ENCODE data around the gene TAOK1.

TAOK1 gene

DNA sequence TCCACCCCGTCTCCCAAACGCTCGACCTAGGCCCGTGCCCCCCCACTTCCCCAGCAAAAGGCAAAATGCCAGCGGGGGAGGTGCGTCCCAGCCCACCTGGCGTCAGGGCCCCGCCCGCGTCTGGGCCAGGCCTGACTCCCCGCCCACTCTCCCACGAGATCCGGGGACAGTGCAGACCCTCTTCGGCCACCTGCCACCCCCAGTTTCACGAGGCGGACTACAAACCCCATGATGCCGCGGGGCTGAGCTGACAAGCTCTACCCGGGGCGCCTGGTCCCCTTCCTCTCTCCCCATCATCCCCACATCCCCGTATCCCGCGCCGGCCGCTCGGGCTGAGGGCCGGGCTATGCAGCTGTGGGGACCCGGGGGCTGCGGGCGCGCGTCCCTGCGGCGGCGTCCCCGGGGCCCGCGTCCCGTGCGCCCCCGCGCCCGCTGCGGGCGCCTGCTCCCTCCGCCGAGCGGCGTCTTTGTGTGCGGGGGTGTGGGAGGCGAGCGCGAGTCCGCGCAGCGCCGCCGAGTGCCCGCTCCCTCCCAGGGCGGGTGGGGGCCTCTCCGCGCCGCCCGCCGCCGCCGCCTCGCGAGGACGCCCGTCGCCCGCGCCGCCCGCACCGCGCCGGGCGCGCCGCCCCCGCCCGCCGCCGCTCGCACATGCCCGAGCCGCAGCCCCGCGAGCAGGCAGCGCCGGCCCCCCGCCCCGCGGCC lies 202.8 kb downstream of the TAOK1 start, which contains the start of gene ANKRD13B:
ANKRD13B (plus strand) TSS at position 283 of the 702 bp plus-strand sequence. CDS start 490 bp downstream, outside the sequence.
- H3K4me1 Mint-ChIP-seq (ENCODE audit: low read depth) = peaks cover 40% of the 10 kb centered on the region
- no peaks in the 10 kb centered on the region for H3K36me3 Mint-ChIP-seq
- H3K27me3 Mint-ChIP-seq = no peaks in the 10 kb centered on the region
- no peaks in the 10 kb centered on the region for H3K9me3 Mint-ChIP-seq (ENCODE audit: low read depth)
- H3K4me3 Mint-ChIP-seq = peak within 1 kb of the TSS; percentile 90
- no peak within 1 kb of the TSS for H3K27ac Mint-ChIP-seq

DNA sequence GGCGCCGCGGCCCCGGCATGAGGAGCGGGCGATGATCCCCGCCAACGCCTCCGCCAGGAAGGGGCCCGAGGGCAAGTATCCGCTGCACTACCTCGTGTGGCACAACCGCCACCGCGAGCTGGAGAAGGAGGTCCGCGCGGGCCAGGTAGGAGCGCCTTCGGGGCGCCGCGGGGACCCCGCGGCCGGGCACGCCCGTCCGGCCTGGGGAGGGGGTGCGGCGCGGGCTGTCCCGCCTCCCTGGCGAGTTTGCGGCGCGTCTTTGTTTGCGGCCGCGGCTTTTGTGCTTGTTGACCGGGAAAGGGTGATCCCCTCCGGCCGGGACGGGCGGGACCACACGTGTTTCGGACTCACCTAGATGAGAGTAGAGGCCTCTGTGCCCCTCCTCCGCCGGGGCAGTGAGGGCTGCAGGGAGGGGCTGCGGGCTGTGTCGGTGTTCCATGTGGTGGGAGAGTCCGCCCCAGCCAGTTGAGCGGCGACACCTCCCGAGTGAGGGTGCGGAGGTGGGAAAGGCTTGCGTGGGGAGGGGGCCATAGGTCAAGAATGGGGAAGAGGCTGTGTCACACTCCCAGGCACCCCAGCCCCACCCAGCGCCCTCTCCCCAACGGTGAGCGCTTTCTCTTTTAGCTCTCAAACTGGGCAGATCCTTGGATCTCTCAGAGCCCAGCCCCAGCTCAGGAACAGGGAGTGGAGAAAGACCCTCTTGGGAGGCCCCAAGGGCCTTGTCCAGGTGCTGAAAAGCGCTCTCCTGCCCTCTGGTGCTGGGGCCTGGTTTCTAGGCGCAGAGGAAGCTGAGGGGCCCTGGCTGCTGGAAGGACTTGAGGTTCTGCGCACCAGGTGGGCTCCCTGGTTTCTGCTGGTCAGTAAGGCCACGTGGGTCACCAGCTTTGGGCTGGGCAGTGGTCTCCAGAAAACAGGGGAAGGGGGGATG lies 203.7 kb downstream of the TAOK1 start:
- H3K27me3 Mint-ChIP-seq = no peaks in the 10 kb centered on the region

DNA sequence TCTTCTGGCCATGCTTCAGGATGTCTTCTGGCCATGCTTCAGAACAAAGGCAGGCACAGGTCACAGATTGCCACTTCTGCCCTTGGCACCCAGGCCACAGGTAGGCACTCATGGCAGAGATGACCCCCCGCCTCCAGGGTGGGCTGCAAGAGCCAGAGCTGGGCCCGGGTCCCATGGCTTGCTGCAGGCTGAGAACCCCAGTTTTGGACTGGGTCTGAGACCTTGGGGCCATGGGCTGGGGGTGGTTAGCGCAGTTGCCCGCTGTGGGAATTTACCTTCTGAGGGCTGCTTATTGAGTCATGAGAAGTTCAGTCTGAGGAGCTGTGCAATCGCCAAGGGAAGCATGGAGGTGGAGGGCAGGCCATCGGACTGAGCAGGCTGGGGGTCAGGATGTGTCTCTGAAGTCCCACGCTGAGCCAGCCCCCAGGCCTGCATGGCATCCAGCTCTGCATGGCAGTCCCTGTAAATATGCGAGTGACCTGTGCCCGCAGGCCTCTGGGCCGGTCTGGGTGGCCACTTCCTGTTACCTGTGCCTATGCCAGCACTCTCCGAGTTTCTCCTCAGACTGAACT lies 204.4 kb downstream of the TAOK1 start:
- Mint-ChIP-seq H3K27me3 (no peaks in the 10 kb centered on the region), H3K27ac (no peak overlapping the region), H3K36me3 (no peaks in the 10 kb centered on the region), H3K9me3 (ENCODE audit: low read depth) (no peaks in the 10 kb centered on the region), H3K4me3 (peak overlapping the region; percentile 79), H3K4me1 (ENCODE audit: low read depth) (peaks cover 37% of the 10 kb centered on the region)

More for the DNA sequence above, 203.7 kb downstream of the TAOK1 start:
- peak overlapping the region; percentile 79 for H3K4me3 Mint-ChIP-seq
- peaks cover 37% of the 10 kb centered on the region for H3K4me1 Mint-ChIP-seq (ENCODE audit: low read depth)
- H3K36me3 Mint-ChIP-seq = no peaks in the 10 kb centered on the region
- H3K9me3 Mint-ChIP-seq (ENCODE audit: low read depth) = no peaks in the 10 kb centered on the region
- H3K27ac Mint-ChIP-seq = no peak overlapping the region

DNA sequence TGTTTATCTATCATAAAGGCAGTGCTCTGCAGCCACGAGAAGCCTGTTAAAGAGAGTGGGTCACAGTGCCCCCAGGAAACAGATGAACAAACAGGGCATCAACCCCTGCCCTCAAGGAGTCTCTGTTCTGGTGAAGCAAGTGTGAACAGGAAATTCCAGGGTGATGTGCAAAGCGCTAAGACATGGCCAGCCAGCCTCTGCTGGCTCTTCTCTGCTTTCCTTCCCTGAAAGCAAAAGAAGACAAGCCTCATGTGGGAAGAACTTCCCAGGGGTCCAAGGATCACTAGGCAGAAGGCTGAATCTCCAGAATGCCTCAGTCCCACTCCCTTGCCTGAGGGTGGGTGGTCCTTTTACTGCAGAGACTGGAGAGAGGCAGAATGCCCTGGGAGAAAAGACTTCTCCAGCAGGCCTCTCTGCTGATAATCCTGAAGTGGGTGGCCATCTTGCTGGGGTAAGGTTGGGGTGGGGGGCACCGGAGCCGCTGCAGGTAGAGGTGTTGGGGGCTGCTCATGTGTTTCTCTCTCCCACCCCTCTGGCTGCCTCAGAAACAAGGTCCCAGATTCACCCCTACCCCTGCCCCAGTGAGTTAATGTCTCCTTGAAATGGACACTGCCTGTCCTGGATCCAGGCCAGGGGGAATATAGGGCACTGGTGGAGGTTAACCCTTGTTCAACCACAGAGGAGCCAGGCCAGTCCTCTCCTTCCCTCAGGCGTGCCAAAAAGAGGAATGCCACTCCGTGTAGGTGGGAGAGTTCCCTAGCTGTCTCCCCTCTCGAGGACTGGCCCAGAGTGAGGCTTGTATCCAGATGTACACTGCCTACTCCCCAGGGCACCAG lies 205.2 kb downstream of the TAOK1 start:
- Mint-ChIP-seq H3K27ac (no peak overlapping the region), H3K4me1 (ENCODE audit: low read depth) (peaks cover 32% of the 10 kb centered on the region), H3K9me3 (ENCODE audit: low read depth) (no peaks in the 10 kb centered on the region), H3K27me3 (no peaks in the 10 kb centered on the region), H3K4me3 (peak overlapping the region; percentile 79), H3K36me3 (no peaks in the 10 kb centered on the region)

DNA sequence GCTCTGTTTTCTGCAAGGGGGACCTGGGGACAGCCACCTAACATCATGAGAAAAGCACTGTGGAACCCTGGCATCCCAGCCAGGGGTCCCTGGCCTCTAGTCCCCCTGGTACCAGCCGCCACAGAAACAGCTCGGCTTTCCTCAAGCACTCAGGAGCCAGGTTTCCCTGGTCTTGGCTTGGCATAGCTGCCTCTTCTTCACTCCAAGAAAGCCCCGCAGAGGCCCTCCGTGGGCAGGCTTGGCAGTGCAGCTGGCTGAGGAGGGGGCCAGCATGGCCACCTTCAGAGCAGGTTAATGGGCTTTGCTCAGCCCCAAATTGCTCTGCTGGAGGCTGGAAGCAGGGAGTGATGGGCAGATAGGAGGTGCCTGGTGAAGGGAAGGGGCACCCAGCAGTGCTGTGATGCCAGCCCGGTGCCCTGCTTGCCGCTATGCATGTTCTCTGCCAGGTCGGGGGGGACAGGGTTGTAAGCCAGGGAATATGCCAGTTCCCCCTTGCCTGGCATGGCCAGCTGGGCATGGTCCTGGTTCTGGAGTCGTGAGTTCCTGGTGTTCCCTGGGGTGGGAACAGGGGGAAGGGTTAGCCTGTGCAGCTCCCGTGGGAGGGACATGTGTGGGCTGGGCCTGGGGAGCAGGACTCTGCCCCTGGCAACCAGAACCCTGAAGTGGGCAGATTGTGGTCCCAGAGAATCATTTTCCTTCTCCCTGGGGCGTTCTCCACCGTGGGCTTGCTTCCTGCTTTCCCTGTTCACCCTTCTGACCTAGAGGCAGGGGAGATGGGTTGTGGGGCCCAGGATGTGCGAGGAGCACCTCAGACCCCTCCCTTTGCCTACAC lies 206.0 kb downstream of the TAOK1 start:
- H3K27ac Mint-ChIP-seq = no peak overlapping the region
- H3K4me3 Mint-ChIP-seq = no peak overlapping the region
- H3K27me3 Mint-ChIP-seq = no peaks in the 10 kb centered on the region
- peaks cover 25% of the 10 kb centered on the region for H3K4me1 Mint-ChIP-seq (ENCODE audit: low read depth)
- no peaks in the 10 kb centered on the region for H3K9me3 Mint-ChIP-seq (ENCODE audit: low read depth)
- no peaks in the 10 kb centered on the region for H3K36me3 Mint-ChIP-seq

DNA sequence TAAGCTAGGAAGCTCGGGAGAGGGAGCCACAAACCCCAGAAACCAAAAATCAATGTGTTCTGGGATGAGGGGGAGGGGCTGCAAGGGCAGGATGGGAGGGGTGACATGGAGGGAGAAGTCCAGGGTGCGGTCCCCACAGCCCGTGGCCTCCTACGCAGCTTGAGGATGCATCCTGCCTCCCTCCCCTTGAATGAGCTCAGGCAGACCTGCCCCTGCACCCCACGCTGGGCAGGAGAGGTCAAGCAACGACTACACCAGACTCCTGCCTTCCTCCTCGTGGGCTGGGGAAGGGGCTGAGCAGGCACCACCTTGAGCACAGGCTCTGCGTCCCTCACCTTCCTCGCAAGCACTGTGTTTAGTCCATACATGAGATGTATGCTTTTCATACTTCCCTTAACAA lies 206.6 kb downstream of the TAOK1 start:
- Mint-ChIP-seq H3K4me3 (no peak overlapping the region), H3K36me3 (no peaks in the 10 kb centered on the region), H3K27ac (no peak overlapping the region), H3K27me3 (no peaks in the 10 kb centered on the region), H3K9me3 (ENCODE audit: low read depth) (no peaks in the 10 kb centered on the region), H3K4me1 (ENCODE audit: low read depth) (peaks cover 20% of the 10 kb centered on the region)

DNA sequence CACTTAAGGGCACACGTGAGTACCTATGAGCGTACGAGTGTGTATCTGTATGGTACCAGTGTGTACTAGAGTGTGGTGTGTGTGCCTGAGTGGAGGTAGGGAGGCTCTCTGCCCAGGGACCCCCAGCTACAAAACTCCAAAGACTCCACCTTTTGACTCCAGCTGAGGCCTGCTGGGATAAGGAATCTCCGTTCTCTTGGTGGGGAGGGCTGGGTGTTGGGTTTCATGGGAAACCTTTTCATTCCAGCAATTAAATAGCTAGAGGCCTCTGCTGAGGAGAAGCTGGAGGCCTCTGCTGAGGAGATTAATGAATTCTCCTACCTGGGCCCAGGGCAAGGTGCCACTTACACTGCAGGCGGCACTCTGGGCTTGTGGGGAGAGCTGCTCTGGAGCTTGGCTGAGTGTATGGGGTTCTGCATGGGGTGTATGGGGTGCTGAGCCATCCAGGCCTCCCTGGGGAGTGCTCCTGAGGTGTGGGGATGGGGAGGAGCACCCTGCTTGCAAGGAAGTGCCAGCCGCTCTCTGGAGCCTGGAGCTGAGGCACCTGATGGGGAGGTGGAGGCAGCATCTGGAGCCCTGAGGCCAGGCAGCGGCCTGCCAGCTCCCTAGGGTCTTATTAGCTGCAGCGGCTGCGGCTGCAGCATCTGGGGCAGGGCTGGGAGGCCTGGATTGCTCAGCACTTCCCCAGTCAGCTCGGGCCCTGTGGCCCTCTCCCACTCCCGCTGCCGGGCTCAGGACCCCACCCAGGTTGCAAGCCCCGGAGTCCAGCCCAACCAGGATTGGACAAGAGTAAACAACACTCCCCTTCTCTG lies 207.4 kb downstream of the TAOK1 start:
- H3K4me3 Mint-ChIP-seq = no peak overlapping the region
- peaks cover 12% of the 10 kb centered on the region for H3K4me1 Mint-ChIP-seq (ENCODE audit: low read depth)

More for the DNA sequence above, 207.4 kb downstream of the TAOK1 start:
- Mint-ChIP-seq H3K36me3 (no peaks in the 10 kb centered on the region), H3K27me3 (no peaks in the 10 kb centered on the region), H3K9me3 (ENCODE audit: low read depth) (no peaks in the 10 kb centered on the region), H3K27ac (no peak overlapping the region)

Measured in activated naive CD8-positive, alpha-beta T cell (primary cell).